Activated CD4-positive, alpha-beta T cell treated with anti-CD3 and anti-CD28 coated beads, Interleukin-2, amount 50 U/mL, for 24 hours (primary cell): ENCODE measurements around the gene PPRC1.

Source experiments
- DNase-seq, 2 donors: peaks; one replicate each; pipeline ENCODE4 v3.0.0-alpha.2; 2020; ENCODE audit warnings: low read depth in 1 of 2, low spot score in 1 of 2

PPRC1 gene

DNA sequence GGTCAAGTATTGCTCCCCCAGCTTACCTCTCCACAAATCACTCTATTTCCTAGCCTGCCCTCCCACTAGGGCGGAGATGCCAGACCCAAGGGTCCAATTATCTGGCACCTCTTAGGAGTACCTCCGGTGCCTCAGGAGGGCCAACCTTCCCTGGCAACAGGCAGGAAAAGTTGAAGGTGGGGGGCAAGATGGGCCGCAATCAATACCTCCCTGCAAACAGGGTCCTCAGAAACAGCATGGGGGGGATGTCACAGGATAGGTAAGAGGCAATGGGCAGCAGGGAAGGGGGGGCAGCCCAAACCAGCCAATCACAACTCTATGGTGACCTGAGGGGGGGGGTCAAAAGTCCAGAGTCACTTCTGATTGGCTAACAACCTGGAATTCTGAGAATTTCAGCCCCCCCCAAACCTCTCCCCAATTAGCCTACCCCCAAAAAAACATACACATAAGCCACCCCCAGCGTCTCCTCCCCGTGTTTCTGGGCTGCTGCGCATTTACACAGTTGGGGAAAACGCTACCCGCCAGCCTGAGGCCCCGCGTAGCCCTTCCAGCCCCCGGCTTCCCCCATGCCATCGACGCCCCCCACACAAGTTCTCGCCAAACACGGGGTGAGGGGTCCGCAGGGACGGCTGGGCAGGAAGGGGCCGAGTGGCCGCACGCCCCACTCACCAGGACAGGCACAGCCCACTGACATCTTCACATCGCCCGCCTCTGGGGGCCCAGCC is 13.3 kb upstream of the PPRC1 start:
- DNase-seq: no peak

DNA sequence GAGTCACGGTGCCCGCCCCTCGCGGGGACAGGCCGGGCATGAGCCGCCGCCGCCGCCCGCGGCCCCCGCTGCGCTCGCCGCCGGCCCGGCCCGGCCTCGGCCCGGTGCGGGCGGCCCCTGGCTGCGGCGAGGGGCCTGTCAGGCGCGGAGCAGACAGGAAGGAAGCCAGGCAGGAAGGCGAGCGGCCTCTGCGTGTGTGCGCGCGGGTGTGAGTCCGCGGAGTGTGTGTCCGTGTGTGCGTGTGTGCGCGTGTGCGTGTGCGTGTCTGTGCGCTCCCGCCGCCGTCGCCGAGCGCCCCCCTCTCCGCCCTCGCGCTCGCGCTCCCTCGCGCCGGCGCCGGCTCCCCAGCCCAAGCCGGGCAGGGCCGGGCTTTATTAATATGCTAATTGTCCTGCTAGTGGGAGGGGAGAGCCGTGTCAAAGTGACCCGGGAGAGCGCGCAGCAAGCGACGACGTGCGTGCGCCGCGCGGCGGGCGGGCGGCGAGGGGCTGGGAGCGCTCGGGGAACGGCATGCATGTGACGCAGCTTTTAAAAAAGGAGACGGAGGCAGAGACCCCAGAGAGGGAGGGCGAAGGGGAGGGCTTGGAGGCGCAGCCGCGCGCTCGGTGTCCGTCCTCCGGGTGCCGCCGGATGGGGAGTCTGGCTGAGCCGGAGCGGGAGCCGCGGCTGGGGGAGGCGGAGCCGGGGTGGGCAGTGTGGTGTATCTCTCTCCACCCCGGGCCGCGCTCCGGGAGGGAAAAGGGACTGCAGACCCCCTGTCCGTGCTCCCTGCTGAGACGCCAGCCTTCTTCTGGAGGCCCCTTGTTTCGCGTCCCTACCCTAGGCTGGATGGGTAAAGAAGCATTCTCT is 12.5 kb upstream of the PPRC1 start, which contains the start of gene LDB1:
Gene LDB1 (minus strand): TSS at position 227 of the 849 bp plus-strand sequence. CDS start 258 bp downstream, outside the sequence.
- peak; percentile 41 to 53 for DNase-seq

DNA sequence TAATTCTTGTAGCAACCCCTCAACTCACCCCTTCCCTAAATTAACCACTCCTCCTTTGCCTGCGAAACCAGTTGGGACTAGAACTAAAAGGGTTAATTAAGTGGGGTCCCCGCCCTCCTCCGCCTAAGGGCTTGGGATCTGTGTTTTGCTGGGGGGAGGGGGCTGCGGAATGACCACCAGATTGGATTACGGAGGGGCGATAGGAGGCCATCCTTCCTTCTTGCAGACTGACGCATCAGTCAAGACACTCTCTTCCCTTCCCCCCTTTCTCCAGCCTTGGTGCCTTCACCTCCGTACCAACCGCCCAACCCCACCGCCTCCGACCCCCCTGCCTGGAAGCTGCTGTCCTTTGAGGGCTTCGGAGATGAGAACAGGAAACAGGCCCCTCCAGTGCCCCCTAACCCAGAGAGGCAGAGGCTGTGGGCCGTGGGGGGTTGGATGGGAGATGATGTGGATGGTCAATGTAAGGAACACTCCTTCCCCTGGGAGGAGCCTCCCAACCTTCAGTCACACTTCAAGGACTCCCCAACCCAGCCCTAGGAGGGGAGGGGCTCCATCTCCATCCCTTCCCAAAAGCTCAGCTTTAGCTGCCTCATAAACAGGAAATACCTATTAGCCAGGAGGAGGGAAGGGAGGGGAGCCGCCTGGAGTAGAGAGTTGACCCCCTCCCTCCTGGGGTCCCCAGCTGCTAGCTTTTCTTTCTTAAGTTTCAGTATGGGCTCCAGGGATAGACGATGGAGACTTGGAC is 11.7 kb upstream of the PPRC1 start:
- no peak for DNase-seq

- DNase-seq: no peak
Measured at GRCh38 chr10:102121739-102122372, 11.0 kb upstream of the PPRC1 start.

GRCh38 chr10:102122450-102122849 is 10.4 kb upstream of the PPRC1 start:
- no peak for DNase-seq

GRCh38 chr10:102123223-102123622 is 9.6 kb upstream of the PPRC1 start:
- no peak for DNase-seq

DNA sequence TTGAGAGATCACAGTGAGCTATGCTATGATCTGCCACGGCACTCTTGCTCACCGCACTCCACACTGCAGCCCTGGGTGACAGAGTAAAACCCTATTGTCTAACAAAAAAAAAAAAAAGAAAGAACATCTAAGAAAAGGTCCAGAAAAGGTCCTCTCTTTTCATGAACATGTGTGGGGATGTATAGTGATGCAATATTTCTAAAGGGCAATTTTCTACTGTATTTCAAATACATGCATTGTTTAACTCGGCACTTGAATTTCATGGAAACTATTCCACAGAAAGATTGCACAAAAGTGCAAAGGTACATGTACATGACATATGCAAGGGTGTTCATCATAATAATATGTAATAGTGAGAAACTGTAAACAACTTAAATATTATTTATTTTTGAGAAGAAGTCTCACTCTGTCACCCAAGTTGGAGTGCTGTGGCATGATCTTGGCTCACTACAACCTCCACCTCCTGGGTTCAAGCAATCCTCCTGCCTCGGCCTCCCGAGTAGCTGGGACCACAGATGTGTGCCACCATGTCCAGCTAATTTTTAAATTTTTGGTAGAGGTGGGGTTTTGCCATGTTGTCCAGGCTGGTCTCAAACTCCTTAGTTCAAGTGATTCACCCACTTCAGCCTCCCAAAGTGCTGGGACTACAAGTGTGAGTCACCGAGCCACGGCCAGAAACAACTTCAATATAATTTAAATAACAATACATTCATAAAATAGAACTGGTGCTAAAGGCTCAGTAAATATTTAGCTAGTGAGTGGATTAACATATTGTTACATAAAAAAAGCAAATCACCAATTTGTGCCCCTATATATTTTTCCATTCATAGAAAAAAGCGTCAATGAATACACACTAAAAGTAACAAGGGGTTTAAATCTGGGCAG is 1.3 kb upstream of the PPRC1 start:
- no peak for DNase-seq

GRCh38 chr10:102132193-102132562 is 662 bp upstream of the PPRC1 start:
- no peak for DNase-seq

DNA sequence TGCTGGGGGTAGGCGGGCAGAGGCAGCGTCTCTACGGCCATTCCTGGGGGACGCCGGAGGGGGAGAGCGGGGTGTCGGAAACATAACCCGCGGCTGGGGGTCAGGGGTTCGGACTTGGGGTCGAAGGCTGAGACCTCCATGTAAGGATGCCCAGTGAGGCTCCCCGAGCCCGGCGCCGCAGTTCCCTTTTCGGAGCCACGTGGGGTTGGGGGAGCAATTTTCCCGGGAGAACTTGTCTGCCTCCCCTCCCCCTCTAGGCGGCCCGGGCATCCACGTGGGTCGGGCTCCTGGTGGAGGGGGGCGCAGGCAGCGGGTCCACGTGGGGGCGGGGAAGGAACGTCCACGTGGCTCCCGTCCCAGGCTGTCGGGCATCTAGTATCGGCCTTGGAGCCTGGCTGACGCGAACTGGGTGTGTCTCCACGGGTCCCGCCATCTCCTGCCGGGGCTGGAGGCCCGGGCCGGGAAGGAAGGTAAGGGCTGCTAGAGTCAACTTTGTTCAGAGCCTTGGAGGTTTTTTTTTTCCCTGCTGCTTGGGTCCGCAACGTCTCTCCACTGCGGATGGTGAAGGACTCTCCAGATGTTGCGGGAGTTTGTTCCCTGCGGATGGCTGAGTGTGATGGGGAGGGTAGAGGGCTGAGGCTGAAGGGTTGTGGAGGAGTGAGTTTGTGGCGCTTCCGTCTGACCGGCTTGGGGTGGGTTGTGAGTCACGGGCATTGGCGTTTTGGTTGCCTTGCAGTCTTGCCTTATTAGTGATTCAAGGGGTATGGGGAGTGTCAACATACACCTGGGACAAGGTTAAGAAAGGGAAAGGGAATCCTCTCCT is 744 bp downstream of the PPRC1 start:
- peak; percentile 59 to 69 for DNase-seq

DNA sequence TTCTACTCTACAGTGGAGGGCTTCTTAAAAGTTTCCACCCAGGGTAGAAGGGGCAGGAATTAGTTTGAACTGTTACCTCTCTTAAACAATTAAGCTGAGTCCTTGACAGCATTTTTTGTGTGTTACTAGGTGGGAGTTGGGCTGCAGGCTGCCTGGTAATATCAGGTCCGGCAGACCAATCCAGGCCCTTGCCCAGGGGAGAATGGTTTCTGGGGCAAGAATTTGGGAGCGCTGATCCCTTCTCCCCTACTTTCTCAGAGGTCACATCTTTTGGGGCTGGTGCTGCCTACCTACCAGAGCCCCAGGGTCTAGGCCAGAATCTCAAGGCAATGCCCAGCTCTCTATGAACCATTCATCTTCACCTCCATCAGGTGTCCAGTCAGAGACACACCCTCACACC is 1.6 kb downstream of the PPRC1 start:
- no peak for DNase-seq

DNA sequence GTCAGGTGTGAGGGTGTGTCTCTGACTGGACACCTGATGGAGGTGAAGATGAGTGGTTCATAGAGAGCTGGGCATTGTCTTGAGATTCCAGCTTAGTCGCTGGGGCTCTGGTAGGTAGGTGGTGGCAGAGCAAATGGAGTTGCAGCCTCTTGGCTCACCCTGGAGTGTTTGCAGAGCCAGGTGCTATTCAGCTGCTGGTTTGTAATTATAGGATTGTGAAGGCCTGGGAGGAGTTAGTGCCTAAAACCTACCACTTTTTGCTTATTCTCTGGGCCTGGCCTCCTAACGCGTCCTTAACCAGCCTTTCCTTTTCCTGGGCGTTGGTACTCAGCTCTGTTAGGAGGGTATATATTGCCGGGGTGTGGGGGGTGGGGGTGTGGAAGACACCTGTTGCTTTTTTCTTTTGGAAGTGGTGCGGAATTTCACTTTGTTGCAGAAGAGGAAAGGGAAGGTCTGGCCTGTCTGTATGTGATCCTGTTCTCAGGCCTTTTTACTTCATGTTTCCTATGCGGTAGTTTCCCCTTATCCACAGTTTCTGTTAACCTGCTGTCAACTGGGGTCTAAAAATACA is 3.2 kb downstream of the PPRC1 start:
- no peak for DNase-seq

DNA sequence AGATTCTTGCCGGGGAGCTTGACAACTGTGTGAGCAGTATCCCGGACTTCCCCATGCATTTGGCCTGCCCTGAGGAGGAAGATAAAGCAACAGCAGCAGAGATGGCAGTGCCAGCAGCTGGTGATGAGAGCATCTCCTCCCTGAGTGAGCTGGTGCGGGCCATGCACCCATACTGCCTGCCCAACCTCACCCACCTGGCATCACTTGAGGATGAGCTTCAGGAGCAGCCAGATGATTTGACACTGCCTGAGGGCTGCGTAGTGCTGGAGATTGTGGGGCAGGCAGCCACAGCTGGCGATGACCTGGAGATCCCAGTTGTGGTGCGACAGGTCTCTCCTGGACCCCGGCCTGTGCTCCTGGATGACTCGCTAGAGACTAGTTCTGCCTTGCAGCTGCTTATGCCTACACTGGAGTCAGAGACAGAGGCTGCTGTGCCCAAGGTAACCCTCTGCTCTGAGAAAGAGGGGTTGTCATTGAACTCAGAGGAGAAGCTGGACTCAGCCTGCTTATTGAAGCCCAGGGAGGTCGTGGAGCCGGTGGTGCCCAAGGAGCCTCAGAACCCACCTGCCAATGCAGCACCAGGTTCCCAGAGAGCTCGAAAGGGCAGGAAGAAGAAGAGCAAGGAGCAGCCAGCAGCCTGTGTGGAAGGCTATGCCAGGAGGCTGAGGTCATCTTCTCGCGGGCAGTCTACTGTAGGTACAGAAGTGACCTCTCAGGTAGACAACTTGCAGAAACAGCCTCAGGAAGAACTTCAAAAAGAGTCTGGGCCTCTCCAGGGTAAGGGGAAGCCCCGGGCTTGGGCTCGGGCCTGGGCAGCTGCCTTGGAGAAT is 6.7 kb downstream of the PPRC1 start:
- no peak for DNase-seq

- no peak for DNase-seq
Measured at GRCh38 chr10:102140218-102140617, 7.4 kb downstream of the PPRC1 start.

DNA sequence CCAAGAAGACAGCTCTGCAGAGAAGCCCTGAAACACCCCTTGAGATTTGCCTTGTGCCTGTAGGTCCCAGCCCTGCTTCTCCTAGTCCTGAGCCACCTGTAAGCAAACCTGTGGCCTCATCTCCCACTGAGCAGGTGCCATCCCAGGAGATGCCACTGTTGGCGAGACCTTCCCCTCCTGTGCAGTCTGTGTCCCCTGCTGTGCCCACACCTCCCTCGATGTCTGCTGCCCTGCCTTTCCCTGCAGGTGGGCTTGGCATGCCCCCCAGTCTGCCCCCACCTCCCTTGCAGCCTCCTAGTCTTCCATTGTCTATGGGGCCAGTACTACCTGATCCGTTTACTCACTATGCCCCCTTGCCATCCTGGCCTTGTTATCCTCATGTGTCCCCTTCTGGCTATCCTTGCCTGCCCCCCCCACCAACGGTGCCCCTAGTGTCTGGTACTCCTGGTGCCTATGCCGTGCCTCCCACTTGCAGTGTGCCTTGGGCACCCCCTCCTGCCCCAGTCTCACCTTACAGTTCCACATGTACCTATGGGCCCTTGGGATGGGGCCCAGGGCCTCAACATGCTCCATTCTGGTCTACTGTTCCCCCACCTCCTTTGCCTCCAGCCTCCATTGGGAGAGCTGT is 8.2 kb downstream of the PPRC1 start:
- no peak for DNase-seq

- no peak for DNase-seq
Measured at GRCh38 chr10:102141583-102142107, 8.8 kb downstream of the PPRC1 start.

GRCh38 chr10:102146971-102147428 is 14.2 kb downstream of the PPRC1 start:
- no peak for DNase-seq

DNA sequence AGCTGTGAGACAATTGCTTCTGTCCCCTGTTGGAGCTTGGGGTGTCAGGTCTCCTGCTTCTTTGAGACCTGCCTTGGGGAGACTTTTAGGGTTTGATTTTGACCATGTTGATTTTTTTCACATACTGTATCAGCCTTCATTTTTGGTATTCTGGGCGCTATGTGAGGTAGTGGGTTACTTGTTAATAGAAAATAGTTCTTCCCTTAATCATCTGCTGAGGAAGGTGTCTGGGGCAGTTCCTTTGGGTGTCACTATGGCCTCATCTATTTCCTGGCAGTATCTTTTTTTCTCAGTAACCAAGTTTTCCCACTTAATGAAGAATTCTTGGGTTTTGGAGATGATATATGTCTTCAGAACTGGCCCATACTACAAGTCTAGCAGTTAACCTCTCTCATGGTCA is 14.7 kb downstream of the PPRC1 start:
- no peak for DNase-seq
